Fibroblast of skin of left quadriceps (primary cell): Measurements from ENCODE around the gene COPS7A.
A peak's percentile ranks its signal among the peaks of the same experiment; 100 is the strongest.

ENCODE experiments used
- DNase-seq, 2 experiments: peaks; one replicate each; pipeline ENCODE4 v3.0.0-alpha.2; 2013; ENCODE audit warnings: low read depth in 2 of 2

COPS7A gene

GRCh38 chr12:6723607-6724408, at the start of gene COPS7A:
TSS of gene COPS7A (plus strand) at chr12:6724046. CDS start at chr12:6724657, 611 bp downstream.
- peak; percentile 96 for DNase-seq

GRCh38 chr12:6676962-6677361, 46.9 kb upstream of the COPS7A start:
- no peak for DNase-seq

- no peak for DNase-seq
Measured at GRCh38 chr12:6684609-6685008, 39.2 kb upstream of the COPS7A start.

- no peak for DNase-seq
Measured at GRCh38 chr12:6685814-6686213, 38.0 kb upstream of the COPS7A start.

- DNase-seq = no peak
Measured at GRCh38 chr12:6688543-6688998, 35.3 kb upstream of the COPS7A start.

- peak; percentile 99 for DNase-seq
Measured at GRCh38 chr12:6688999-6689882, 34.6 kb upstream of the COPS7A start, which contains the start of gene ZNF384. TSS of gene ZNF384 (minus strand) at chr12:6689375. CDS start at chr12:6679520, 9,855 bp downstream.

GRCh38 chr12:6691473-6691872, 32.4 kb upstream of the COPS7A start:
- peak; percentile 26 to 34 for DNase-seq

GRCh38 chr12:6692888-6693287, 31.0 kb upstream of the COPS7A start:
- no peak for DNase-seq

- DNase-seq = no peak
Measured at GRCh38 chr12:6693832-6694355, 30.0 kb upstream of the COPS7A start.

GRCh38 chr12:6694701-6695100, 29.1 kb upstream of the COPS7A start:
- no peak for DNase-seq

- no peak for DNase-seq
Measured at GRCh38 chr12:6695313-6696045, 28.4 kb upstream of the COPS7A start.

- DNase-seq = no peak
Measured at GRCh38 chr12:6696690-6697583, 26.9 kb upstream of the COPS7A start.

- DNase-seq = peak in 1 of 2 experiments; percentile 28
Measured at GRCh38 chr12:6697584-6698351, 26.1 kb upstream of the COPS7A start.

- no peak for DNase-seq
Measured at GRCh38 chr12:6698352-6699046, 25.3 kb upstream of the COPS7A start.

GRCh38 chr12:6699259-6699988, 24.4 kb upstream of the COPS7A start:
- DNase-seq = no peak

- DNase-seq = no peak
Measured at GRCh38 chr12:6699989-6700645, 23.7 kb upstream of the COPS7A start.

GRCh38 chr12:6700646-6701051, 23.2 kb upstream of the COPS7A start, which contains the start of gene PIANP:
TSS of gene PIANP (minus strand) at chr12:6700815. CDS start at chr12:6698061, 2,754 bp downstream.
- no peak for DNase-seq
